NCI-H510A treated with DMSO at 0.1 percent for 48 hours (cell line): ENCODE data around the gene CCDC8.
A peak's percentile ranks its signal among the peaks of the same experiment; 100 is the strongest.
"Not testable (repeated sequence)": the region's sequence is repeated elsewhere in the genome, so short reads cannot be mapped to it uniquely, and the experiment has no call there.

Experiments used
- DNase-seq: peaks from one replicate; lab custom pipeline; 2025; lab: John Stamatoyannopoulos, UW

Gene CCDC8

GRCh38 chr19:46428239-46429135 is 15.1 kb upstream of the CCDC8 start, which contains the start of gene PNMA8C:
Gene PNMA8C (minus strand): TSS chr19:46428936. CDS start chr19:46428359, 577 bp downstream.
- DNase-seq = peak; percentile 68

GRCh38 chr19:46427518-46428045 is 14.2 kb upstream of the CCDC8 start:
- no peak for DNase-seq

- peak; percentile 87 for DNase-seq
These were observed 13.3 kb upstream of the CCDC8 start for GRCh38 chr19:46426506-46427162.

GRCh38 chr19:46426035-46426505 is 12.7 kb upstream of the CCDC8 start:
- no peak for DNase-seq

GRCh38 chr19:46423188-46423587 is 9.8 kb upstream of the CCDC8 start:
- no peak for DNase-seq

- DNase-seq = no peak
These were observed 9.0 kb upstream of the CCDC8 start for GRCh38 chr19:46422344-46422743.

- no peak for DNase-seq
These were observed 6.7 kb upstream of the CCDC8 start for GRCh38 chr19:46420056-46420455.

- DNase-seq = peak; percentile 85
These were observed 2.7 kb upstream of the CCDC8 start for GRCh38 chr19:46415804-46416709.

- DNase-seq = not testable (repeated sequence)
These were observed 1.5 kb upstream of the CCDC8 start for GRCh38 chr19:46414899-46415298.

GRCh38 chr19:46412650-46413261 is 608 bp downstream of the CCDC8 start:
- no peak for DNase-seq

- DNase-seq = peak; percentile 17
These were observed 1.3 kb downstream of the CCDC8 start for GRCh38 chr19:46411925-46412649.

- DNase-seq = no peak
These were observed 2.1 kb downstream of the CCDC8 start for GRCh38 chr19:46411088-46411924.

- no peak for DNase-seq
These were observed 2.9 kb downstream of the CCDC8 start for GRCh38 chr19:46410205-46411087.

GRCh38 chr19:46409191-46409590 is 4.2 kb downstream of the CCDC8 start:
- DNase-seq = no peak

- DNase-seq = peak; percentile 46
These were observed 4.7 kb downstream of the CCDC8 start for GRCh38 chr19:46408664-46409039.

- DNase-seq = no peak
These were observed 5.3 kb downstream of the CCDC8 start for GRCh38 chr19:46407856-46408663.

- DNase-seq = peak; percentile 27
These were observed 6.4 kb downstream of the CCDC8 start for GRCh38 chr19:46406976-46407375.
